Measurements from ENCODE around the gene OPRM1.
A peak's percentile ranks its signal among the peaks of the same experiment; 100 is the strongest.

OPRM1 gene

DNA sequence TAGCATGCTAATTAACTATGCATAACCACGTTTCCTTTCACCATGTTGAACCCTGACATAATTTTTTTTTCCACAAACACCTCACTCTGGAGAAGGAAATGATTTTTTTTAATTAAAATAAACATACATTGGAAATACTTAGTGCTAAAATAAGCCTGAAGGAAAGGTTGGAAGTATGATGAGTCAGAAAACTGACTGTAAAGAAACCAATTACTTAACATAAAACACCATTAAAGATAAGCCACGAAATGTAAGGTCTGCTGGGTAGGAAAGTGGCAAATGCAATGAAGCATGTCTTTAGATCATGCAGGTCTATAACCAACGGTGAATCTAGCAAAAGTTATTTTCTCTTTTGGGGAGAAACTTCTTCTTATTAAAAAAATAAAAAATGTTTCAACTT, 47.5 kb downstream of the OPRM1 start:
- peak in 1 of 2 donors; percentile 1 for DNase-seq

DNA sequence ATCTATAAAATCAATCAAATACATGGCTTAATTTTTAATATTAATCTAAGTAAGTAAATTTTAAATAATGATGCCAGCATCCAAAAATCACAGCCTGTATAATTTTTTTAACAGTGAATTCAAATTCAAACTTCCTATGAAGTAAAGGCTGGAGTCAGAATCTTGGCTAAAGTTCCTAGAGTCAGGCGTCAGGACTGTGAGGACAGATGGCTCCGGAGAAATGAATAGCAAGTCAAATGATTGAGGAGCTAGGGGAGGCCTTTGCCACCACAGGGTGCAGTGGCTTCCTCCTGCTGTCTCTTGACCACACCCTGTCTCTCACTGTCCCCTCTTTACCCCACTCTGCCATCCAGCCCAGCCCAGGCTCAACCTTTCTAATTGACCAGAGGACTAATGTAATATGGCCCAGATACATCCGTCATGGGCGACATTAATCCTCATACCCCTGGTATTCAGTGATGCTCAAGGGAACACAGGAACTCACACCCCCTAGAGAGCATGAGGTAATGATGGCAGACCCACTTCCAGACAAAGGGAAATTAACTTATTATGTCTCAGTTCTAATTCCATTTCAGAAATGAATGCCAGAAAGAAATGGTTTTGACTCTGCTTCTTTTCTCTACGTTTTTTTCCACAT, 53.4 kb downstream of the OPRM1 start:
- no peak for DNase-seq

DNA sequence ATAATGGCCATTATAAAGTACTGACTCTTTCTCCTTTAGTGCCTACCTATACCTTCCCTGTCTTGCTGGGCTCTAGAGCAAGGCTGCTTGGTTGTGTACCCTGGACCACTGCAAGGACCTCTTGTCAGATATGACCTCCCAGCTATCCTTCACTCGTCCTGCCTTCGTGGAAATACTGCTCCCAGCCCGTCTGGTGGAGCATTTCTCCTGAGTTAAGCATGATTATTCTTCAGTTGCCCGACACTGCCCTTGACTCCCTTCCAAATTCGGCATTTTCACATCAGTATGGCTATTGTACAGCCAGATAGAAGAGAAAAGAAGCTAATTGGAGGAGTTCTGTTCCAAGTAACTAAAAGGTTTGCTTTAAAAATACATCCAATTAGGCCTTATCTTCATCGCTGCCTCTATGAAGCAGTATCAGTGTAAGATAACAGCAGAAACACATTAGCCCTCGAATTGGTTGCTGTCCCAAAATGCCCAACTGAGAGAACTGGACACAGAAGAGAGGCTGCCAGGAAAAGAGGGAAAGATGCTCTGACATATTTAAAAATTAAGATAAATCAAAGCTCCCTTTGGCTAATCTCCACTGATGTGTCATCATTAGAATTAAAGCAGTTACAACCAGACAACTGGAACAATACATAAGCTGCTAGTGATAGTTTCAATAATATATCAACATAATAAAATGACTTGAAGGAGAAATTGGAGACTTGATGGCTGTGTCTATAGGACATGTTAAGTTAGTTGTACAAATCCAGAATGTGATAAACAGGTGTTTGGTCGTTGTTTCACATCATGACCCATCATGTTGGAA, 54.4 kb downstream of the OPRM1 start:
- DNase-seq, result no peak

DNA sequence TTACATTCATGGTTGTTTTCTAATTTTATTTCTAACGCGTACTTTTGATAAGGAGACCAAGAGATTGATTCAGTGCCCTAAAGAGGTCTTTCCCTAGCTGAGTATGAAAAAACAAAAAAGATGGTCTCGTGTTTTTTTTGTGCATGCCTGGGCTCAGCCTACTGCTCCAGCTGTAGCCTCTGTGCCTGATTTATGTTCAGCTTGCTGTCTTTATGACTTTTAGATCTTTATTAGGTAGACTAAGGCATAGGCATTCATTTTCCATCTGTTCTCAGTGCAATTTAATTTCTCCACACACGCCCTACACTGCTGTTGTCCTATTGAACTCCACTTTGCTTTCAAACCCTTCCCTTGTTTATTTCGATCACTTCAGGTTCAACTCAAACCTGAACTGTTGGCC, 56.5 kb downstream of the OPRM1 start:
- no peak for DNase-seq

DNA sequence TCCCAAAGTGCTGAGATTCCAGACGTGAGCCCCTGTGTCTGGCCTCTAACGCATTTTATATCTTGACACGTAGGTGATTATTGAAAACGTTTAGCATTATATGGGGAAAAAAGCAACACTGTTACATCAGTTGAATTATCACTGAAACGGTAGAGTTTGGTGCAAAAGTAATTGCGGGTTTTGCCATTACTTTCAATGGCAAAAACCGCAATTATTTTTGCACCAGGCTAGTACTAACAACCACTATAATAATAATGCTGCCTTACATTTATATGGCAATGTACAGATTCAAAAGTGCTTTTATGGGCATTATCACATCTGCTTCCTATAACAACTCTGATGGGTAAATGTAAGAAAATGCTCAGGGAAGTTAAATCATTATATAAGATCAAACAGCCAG, 57.3 kb downstream of the OPRM1 start:
- DNase-seq, result no peak

DNA sequence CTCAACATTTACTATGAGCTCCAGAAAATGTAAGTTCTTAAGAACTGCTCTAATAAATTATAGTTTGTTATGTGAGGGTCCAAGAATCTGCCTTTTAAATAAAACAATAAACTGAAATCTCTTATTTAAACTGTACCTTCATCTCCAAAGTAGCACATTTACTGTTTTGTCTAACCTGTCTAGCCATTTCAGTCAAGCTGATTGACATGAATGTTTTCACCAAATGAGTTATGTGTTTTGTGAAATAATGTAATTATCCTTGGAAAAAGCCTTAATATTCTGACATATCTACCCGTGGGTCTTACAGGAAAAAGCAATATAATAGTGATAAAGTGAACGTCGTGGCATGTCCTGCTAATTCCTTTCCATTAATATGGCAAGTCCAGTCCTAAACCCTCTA, 57.8 kb downstream of the OPRM1 start:
- DNase-seq, result no peak

DNA sequence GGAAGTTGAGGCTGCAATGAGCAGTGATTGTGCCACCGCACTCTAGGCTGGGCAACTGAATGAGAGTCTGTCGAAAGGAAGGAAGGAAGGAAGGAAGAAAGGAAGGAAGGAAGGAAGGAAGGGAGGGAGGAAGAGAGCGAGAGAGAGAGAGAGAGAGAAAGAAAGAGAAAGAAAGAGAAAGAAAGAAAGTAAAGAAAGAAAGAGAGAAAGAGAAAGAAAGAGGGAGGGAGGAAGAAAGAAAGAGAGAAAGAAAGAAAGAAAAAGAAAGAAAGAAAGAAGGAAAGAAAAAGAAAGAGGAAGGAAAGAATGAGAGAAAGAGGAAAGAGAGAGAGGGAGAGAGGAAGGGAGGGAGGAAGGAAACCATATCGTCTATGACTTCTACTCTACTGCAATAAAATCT, 60.2 kb downstream of the OPRM1 start:
- DNase-seq, result no peak

DNA sequence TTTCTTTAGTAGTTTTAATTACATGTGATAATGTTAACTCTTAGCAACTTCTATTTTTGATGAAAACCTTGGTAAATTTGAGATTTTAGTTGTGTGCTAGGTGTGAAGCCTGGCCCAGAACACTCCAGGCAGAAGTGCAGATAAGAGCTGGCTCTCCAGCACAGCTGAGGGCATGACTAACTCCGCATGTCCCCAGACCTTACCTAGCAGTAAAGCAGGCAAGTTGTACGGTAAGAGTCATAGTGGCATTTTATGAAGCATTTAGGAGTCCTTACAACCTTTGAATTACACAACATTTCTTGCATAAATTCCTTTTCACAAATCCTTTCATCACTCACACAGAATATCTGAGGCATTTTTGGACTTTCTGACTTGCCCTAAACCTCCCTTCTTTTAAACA, 67.2 kb downstream of the OPRM1 start:
- no peak for DNase-seq

DNA sequence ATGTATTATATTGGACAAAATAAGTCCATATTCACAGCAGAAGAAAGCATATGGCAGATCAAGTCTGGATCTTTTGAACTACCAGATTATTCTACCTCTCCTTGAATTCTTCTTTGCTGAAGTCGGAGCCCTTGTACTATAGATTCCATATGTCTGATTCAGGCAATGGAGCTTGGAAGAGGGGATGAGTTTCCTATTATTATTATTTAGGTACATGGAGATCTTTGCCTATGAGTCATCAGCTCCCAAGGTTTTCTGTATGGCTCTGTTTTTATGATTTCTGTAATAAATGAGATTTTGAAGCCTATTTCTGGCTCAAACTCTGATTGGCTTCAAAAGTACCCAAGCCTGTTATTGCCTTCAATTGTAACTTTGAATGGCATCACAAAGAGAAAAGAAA, 72.0 kb downstream of the OPRM1 start:
- DNase-seq, result no peak

DNA sequence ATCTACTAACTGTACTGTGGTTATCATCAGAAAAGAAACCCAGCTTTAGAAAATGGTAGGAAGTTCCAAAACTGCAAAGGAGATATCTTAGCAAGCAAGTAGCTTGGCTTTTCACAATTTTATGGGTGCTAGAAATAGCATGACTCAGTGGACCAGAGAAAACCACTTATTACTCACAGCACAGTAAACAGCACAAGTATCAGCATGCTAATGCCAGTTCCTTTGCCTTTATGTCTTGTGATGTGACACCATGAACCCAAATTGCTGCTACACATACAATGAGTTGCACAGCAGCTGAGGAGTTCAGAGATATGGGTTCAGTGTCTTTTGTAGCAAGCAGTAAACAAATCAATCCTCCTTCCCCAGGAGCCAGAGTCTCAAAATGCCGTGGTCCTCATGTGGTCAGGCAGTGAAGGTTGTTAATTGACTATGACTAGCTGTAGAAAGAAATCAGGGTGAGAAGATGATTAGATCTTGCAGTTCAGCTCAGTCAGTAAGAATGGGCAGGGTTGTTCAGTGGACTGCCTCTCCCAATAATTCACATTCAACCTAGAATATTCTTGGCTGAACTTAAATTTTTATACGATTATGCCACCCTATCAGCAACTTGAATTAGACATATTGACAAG, 73.3 kb downstream of the OPRM1 start:
- no peak for DNase-seq

DNA sequence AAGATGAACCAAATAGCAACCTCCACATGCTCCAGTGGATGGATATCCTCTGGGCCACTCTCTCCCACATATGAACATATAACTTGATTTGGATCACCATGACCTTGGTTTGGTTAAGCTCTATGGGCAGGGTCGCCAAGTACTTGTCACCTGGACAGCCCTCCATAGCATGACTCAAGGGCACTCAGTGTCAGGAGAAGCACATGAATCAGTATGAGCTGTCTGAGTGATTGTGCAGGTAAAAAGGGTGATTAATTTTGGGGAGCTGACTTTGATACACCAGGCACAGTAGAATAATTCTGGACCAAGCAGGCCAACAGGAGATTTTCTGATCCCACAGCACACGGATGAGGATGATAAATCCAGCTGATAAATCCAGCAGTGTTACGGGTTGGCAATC, 74.4 kb downstream of the OPRM1 start:
- DNase-seq, result no peak

DNA sequence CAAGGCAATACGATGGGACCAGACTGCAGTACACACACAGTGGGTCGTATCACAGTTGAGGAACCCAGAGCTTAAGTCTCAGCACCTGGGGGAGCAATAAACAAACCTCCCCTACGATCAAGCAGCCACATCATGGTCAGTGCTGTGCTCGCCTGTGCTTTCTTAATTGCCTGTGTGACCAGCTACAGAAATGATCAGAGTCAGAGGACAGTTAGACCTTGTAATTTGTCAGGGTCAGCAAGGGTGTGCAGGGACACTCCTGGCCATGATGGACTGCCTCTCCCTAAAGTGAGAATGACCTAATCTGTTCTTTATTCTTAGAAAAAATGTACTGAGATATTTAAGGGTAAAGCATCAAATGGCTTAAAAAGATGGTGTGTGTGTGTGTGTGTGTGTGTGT, 78.4 kb downstream of the OPRM1 start:
- no peak for DNase-seq

DNA sequence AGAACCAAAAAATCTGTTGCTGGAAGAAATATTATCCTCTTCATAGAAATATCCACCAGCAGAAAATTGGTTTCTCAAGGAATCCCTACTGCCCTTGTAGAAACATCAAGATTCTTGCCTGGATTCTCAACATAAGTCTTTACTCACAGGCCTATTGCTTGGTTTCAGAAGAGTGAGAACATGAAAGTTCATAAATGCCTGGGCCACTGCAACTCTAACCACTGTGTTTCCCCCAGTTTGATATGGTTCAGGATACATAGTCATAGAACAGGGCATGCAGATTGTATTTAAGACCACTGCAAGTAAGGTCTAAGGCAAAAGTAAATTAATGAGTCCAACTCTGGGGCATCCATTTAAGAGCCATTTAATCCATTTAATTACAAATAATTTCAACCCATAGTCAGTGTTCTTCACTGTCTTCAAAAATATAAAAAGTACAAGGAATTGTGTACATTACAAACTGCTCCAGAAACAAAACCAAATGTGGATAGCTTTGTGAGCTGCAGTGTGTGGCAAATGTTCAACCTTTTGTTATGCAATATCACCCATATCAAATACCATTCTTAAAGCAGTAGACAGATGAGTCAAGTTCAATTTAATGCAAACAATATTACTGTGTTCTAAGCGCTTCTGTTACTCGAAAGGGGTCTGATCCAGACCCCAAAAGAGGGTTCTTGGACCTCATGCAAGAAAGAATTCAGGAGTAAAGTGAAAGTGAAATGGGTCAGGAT, 83.3 kb downstream of the OPRM1 start:
- DNase-seq, result no peak

DNA sequence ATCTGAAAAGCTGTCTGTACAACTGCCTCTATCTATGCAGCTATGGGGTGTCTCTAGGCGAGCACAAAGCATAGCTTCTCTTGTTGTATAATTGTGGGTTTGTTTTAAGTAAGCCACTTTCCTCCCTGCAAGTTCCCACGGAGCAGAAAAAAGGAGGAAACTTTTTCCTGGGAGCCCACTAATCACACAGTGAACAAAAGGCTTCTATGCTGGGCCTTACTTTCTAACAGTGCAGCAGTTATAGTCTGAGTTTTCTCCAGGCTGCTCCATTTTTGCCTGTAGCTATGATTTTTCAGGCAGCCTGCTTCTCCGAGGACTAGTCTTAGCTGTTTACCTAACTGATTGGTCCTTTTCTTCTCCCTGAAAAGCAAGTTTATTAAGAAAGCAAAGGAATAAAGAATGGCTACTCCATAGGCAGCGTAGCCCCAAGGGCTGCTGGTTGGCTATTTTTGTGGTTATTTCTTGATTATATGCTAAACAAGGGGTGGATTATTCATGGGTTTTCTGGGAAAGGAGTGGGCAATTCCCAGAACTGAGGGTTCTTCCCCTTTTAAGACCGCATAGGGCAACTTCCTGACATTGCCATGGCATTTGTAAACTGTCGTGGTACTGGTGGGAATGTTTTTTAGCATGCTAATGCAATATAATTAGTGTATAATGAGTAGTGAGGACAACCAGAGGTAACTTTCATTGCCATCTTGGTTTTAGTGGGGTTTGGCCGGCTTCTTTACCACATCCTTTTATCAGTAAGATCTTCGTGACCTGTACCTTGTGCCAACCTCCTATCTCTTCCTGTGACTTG, 84.3 kb downstream of the OPRM1 start:
- no peak for DNase-seq

DNA sequence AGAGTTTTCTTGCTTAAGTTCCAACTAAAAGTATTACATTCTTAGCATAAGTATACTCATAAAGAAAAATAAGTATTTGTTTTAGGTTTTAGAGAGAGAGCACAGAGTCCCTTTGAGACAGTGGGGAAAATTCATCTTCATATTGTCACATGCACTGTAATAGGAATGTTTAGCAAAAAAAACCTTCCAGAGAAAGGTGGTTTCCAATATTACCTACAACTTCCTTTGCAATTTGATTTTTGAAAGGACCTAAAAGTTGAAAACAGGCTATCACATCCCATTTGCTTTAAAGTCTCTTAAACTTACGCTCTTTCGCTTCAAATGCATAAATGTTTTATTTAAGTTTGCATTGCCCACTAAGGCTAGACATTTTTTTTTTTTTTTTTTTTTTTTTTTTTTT, 86.4 kb downstream of the OPRM1 start:
- no peak for DNase-seq

DNA sequence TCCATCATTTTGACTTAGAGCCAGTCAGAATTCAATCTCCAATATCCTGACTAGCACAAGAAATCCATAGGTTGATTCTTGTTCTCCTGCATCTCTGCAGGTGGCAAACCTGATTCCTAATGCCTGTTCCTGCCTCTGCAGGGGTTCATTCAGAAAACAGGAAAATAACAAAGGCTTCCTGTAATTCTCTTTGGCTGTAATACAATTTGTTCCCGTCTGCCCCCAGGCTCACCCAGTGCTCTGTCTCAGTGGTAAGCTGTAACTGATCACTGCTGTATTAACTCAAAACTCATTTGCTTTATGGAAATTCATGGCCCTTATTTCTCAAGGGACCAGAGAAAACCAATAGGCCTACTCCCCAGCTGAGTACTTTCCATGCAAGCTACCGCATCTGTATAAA, 88.6 kb downstream of the OPRM1 start:
- DNase-seq, result no peak

DNA sequence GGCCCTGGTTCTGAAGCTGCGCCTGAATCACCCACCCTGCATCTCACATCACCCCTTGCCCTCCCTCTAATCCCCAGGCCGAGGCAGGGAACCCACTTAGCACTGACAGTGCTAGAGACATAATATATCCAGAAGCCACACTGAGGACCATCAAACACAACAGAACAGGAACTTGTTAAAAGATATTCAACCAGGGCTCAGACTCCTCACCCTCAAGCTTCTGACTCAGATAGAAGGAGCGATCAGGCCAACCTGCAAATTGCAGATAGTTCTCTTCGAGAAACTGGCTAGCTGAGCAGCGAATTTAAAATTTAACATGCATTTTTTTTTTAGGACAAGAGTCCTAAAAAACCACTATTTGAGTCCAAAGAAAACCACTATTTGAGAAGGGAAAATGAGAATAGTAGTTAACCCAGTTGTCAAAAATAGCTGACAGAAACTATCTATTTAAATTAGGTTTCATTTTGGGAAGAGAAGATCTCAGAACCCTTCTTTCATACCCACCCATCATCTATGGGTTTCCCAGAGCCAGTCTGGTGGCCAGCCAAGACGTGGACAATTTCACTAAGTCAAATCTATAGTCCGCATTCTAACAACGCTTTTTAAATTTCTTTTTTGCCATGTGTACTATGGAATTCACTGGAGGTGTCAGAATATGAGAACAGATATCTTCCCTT, 95.6 kb downstream of the OPRM1 start:
- no peak for DNase-seq

DNA sequence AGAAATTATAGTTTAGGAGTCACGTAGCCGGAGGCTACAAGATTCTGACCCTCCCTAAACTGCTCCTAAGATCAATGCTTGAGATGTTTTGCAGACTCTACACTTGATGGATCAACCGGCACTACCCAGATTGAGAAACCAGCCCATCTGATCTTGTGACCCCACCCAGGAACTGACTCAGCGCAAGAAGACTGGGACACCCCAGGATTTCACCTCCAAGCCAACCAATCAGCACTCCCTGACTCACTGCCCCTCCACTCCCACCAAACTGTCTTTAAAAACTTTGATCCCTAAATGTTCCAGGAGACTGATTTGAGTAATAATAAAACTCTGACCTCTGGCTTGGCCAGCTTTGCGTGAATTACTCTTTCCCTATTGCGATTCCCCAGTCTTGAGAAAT, 99.8 kb downstream of the OPRM1 start:
- DNase-seq, result no peak

DNA sequence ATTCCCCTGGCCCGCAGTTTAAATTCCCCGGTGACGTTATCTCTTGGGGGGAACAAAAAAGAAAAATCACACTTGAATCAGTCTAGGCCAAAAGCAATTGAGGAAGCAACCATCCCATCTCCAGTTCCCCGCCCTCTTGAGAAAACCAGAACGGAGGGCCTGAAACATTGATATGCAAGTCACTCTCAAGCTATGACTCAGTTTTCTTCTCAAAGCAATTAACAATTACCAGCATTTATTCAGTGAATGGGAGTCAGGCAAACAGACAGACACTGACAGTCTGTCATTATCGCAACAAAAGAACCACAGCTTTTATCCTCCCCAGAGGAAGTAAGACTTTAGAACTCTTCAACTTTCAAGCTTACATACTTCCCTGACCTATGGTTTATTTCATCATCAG, 100.9 kb downstream of the OPRM1 start:
- peak in 1 of 2 donors; percentile 24 for DNase-seq

DNA sequence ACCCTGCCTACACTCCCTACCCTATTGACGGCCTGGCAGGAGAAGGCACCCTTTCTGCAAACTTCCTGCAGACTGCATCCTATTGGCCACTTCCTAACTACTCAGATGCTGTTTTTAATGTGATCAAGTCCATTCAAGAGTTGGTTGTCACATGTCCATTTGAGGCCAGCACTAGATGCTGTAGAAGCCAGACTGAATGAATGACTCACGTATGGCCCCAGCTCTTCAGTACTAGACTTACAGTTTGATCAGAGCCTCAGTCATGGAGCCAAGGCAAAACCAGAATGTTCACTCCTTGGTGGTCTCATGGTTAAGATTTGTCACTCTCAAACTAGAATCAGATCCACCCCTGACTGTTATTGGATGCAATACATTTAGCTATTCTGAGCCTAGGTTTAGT, 101.7 kb downstream of the OPRM1 start:
- DNase-seq, result no peak

DNA sequence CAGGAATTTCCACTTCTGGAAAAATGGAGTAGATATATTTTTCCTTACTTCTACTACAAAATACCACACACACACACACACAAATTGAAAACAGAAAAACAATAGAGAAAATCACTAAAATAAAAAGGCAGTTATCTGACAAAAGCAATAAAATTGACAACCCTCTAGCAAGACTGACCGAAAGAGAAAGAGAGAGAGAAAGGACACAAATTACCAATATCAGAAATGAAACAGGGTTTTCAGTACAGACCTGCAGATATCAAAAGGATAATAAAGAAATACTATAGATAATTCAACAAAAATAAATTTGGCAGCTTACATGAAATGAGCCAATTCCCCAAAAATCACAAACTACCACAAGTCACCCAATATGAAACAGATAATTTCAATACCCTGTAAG, 104.7 kb downstream of the OPRM1 start:
- no peak for DNase-seq

DNA sequence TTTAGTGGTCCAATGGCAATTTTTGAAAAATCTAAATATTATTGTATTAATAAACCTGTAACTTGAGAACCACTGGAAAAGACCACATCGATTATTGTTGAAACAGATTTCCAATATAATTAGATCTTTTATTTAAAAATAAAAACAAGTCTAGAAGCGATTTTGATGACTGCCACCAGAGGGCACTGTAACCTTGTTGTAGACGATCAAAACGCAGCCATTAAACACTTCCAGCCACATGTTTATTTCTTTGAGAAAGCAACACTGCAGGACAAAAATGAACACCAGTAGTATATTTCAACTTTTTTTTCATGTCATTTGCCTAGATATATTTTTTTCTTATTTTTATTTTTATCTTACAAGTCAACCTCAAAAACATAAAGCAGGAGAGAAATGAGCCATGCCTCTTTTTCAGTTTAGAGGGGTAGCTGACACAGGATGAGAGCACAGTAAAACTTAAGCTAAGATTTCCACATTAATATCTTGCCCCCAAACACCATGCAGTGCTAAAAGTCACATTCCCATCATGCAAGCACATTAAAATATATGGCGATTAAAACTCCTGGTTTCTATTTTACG, 115.4 kb downstream of the OPRM1 start:
- DNase-seq, result peak in 1 of 2 donors; percentile 49
